PC-3 (cell line): ENCODE results near the gene CEP192.

Experiments
- EZH2 ChIP-seq: fragments of 300-600 bp; sonication (generic); IDR thresholded peaks from one replicate; pipeline ENCODE4 v1.6.1; 2017; ENCODE audit warnings: antibody characterized with exemption, mild to moderate bottlenecking, low read length; ENCODE audit not compliant: unreplicated experiment
- TF ChIP-seq, protein P1 (sequence below): fragments of 300-600 bp; sonication (generic); conservative IDR thresholded peaks from 2 replicates; pipeline ENCODE4 v1.5.1; 2017; ENCODE audit warnings: antibody characterized with exemption, low read depth, mild to moderate bottlenecking, low read length

- TF ChIP-seq, protein P1, sequence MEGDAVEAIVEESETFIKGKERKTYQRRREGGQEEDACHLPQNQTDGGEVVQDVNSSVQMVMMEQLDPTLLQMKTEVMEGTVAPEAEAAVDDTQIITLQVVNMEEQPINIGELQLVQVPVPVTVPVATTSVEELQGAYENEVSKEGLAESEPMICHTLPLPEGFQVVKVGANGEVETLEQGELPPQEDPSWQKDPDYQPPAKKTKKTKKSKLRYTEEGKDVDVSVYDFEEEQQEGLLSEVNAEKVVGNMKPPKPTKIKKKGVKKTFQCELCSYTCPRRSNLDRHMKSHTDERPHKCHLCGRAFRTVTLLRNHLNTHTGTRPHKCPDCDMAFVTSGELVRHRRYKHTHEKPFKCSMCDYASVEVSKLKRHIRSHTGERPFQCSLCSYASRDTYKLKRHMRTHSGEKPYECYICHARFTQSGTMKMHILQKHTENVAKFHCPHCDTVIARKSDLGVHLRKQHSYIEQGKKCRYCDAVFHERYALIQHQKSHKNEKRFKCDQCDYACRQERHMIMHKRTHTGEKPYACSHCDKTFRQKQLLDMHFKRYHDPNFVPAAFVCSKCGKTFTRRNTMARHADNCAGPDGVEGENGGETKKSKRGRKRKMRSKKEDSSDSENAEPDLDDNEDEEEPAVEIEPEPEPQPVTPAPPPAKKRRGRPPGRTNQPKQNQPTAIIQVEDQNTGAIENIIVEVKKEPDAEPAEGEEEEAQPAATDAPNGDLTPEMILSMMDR: no peak
- TF ChIP-seq EZH2: no peak
These were observed 108.0 kb downstream of the CEP192 start for GRCh38 chr18:13099113-13099512.
